Pons (tissue), 1 donor: ENCODE results near the gene NDUFAF8.

Experiments used
- DNase-seq: peaks from one replicate; pipeline ENCODE4 v3.0.0-alpha.2; 2016; ENCODE audit warnings: low spot score

The NDUFAF8 gene

GRCh38 chr17:81238490-81238814 is 666 bp upstream of the NDUFAF8 start:
- DNase-seq, result no peak

- DNase-seq, result no peak
Measured at GRCh38 chr17:81239714-81240555, 817 bp downstream of the NDUFAF8 start.

GRCh38 chr17:81240761-81241160 is 1.6 kb downstream of the NDUFAF8 start:
- DNase-seq, result no peak

GRCh38 chr17:81241203-81241602 is 2.1 kb downstream of the NDUFAF8 start:
- no peak for DNase-seq

- no peak for DNase-seq
Measured at GRCh38 chr17:81241648-81242420, 2.7 kb downstream of the NDUFAF8 start.

- DNase-seq, result no peak
Measured at GRCh38 chr17:81242421-81243332, 3.6 kb downstream of the NDUFAF8 start.

GRCh38 chr17:81243333-81243664 is 4.2 kb downstream of the NDUFAF8 start:
- no peak for DNase-seq

- no peak for DNase-seq
Measured at GRCh38 chr17:81244358-81245023, 5.4 kb downstream of the NDUFAF8 start.

GRCh38 chr17:81245024-81245664 is 6.0 kb downstream of the NDUFAF8 start:
- DNase-seq, result no peak

- DNase-seq, result no peak
Measured at GRCh38 chr17:81245665-81246342, 6.7 kb downstream of the NDUFAF8 start.

GRCh38 chr17:81246343-81246670 is 7.2 kb downstream of the NDUFAF8 start:
- DNase-seq, result no peak

- DNase-seq, result no peak
Measured at GRCh38 chr17:81246679-81247338, 7.7 kb downstream of the NDUFAF8 start.

GRCh38 chr17:81247339-81247990 is 8.3 kb downstream of the NDUFAF8 start:
- no peak for DNase-seq

- no peak for DNase-seq
Measured at GRCh38 chr17:81248649-81249048, 9.5 kb downstream of the NDUFAF8 start.

- DNase-seq, result no peak
Measured at GRCh38 chr17:81249223-81250040, 10.3 kb downstream of the NDUFAF8 start.

- DNase-seq, result no peak
Measured at GRCh38 chr17:81250286-81251093, 11.4 kb downstream of the NDUFAF8 start.

- DNase-seq, result no peak
Measured at GRCh38 chr17:81251094-81251708, 12.1 kb downstream of the NDUFAF8 start.
